Mesenteric fat pad (tissue), 1 donor: Measurements from ENCODE around the gene TNIK. TPM values are rescaled to one million over a fixed set of nuclear protein-coding genes. Genes with fewer than 3 reads are reported as not detected.
"Not testable (repeated sequence)": the region's sequence is repeated elsewhere in the genome, so short reads cannot be mapped to it uniquely, and the experiment has no call there.

Experiments
- DNase-seq: peaks from one replicate; pipeline ENCODE4 v3.0.0-alpha.2; 2020; ENCODE audit warnings: low spot score
- total RNA-seq: library from RNA; stranded (reverse); fragmentation: NEBNext Ultra II Directional; extraction: Animal tissue kit (Norgen Biotek cat#: 25700); gene quantifications from one replicate; pipeline ENCODE4 v1.2.1, GENCODE V29; 2021
- donor health status: DM: yes; HTN: yes; CAD: no.

The TNIK gene
- total RNA-seq, 1 donor from 2014 or later, result 3.7 TPM

GRCh38 chr3:171446801-171447578 lies 13.2 kb downstream of the TNIK start:
- no peak for DNase-seq

GRCh38 chr3:171446301-171446700 lies 13.9 kb downstream of the TNIK start:
- DNase-seq, result no peak

GRCh38 chr3:171445620-171446204 lies 14.5 kb downstream of the TNIK start:
- DNase-seq, result no peak

GRCh38 chr3:171444001-171444690 lies 16.1 kb downstream of the TNIK start:
- no peak for DNase-seq

GRCh38 chr3:171443211-171443957 lies 16.8 kb downstream of the TNIK start:
- no peak for DNase-seq

GRCh38 chr3:171442184-171442583 lies 18.0 kb downstream of the TNIK start:
- DNase-seq, result no peak

- DNase-seq, result no peak
Observed at GRCh38 chr3:171441381-171441780, 18.8 kb downstream of the TNIK start.

GRCh38 chr3:171439996-171440395 lies 20.2 kb downstream of the TNIK start:
- DNase-seq, result no peak

- no peak for DNase-seq
Observed at GRCh38 chr3:171437115-171437756, 23.0 kb downstream of the TNIK start.

GRCh38 chr3:171436380-171436779 lies 23.8 kb downstream of the TNIK start:
- no peak for DNase-seq

GRCh38 chr3:171435757-171436156 lies 24.4 kb downstream of the TNIK start:
- DNase-seq, result no peak

GRCh38 chr3:171435143-171435542 lies 25.1 kb downstream of the TNIK start:
- DNase-seq, result no peak

GRCh38 chr3:171432548-171432947 lies 27.7 kb downstream of the TNIK start:
- no peak for DNase-seq

GRCh38 chr3:171431550-171431949 lies 28.7 kb downstream of the TNIK start:
- no peak for DNase-seq

GRCh38 chr3:171430530-171430929 lies 29.7 kb downstream of the TNIK start:
- no peak for DNase-seq

GRCh38 chr3:171429635-171430034 lies 30.6 kb downstream of the TNIK start:
- no peak for DNase-seq

GRCh38 chr3:171428892-171429291 lies 31.3 kb downstream of the TNIK start:
- DNase-seq, result no peak

- DNase-seq, result no peak
Observed at GRCh38 chr3:171428321-171428787, 31.9 kb downstream of the TNIK start.

GRCh38 chr3:171427771-171428320 lies 32.4 kb downstream of the TNIK start:
- DNase-seq, result no peak

GRCh38 chr3:171424063-171424462 lies 36.1 kb downstream of the TNIK start:
- DNase-seq, result not testable (repeated sequence)

- DNase-seq, result not testable (repeated sequence)
Observed at GRCh38 chr3:171422855-171423254, 37.4 kb downstream of the TNIK start.
